Fibroblast of lung (primary cell): ENCODE results near the gene CADM3.

ENCODE experiments used
- CTCF ChIP-seq, 2 donors: IDR thresholded peaks in 1 of 2; conservative IDR thresholded peaks in 1 of 2; 1 replicate in 1 of 2; 2 replicates in 1 of 2; pipeline ENCODE4 v1.5.1; 2011 to 2012; ENCODE audit warnings: low read length in 2 of 2, control low read depth in 1 of 2, inconsistent platforms in 1 of 2, low read depth in 1 of 2, mild to moderate bottlenecking in 1 of 2
- EZH2 ChIP-seq: IDR thresholded peaks from 2 replicates; pipeline ENCODE4 v1.5.1; 2012; ENCODE audit warnings: low read length, control low read depth, mild to moderate bottlenecking; ENCODE audit errors: missing control alignments

- peak; percentile 87 to 93 for TF ChIP-seq CTCF (conservative IDR thresholded peaks at IDR 0.05 in 1 of 2, IDR thresholded peaks at IDR 0.05 in 1 of 2; ENCODE audit: low read depth in 1 of 2, low read length in 2 of 2)
- no peak for TF ChIP-seq EZH2
These were observed 39.0 kb upstream of the CADM3 start for GRCh38 chr1:159132271-159132881.
